ENCODE results near the gene PPIP5K1.
"Not testable (repeated sequence)": the region's sequence is repeated elsewhere in the genome, so short reads cannot be mapped to it uniquely, and the experiment has no call there.

Gene PPIP5K1

DNA sequence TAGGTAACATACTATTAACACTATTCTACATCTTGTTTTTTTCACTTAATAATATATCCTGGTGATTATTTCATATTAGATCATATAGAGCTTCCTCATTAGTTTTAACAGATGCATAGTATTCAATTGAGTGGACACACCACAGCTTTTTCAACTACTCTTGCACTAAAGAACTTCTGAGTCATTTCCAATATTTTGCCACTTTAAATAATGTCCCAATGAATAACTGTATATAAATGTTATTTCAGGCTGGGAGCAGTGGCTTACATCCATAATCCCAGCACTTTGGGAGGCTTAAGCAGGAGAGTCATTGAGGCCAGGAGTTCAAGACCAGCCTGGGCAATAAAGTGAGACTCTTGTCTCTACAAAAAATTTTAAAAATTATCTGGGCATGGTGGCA is 45.7 kb downstream of the PPIP5K1 start:
- no peak for DNase-seq

- no peak for DNase-seq
Observed at GRCh38 chr15:43541785-43542184, 48.2 kb downstream of the PPIP5K1 start.

DNA sequence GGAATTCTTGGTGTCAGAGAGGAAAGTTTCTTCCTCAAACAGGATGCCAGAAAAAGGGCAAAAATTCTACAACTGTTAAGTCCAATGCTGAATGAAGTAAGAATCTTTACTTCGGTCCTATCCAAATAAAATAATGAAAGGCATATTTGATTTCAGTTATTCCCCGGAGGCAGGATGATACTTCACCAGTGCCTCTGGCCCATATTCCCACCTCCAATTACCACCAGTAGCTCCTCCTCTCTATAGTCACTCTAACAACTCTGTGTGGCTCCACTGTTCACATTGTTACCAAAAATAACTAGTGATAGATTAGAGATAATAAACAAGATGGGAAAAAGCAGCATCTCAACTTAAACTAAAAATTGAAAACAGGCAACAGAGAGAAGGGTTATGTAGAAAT is 51.9 kb downstream of the PPIP5K1 start:
- DNase-seq: no peak

GRCh38 chr15:43534897-43535296 is 55.1 kb downstream of the PPIP5K1 start:
- DNase-seq: no peak

- DNase-seq: not testable (repeated sequence)
Observed at GRCh38 chr15:43532826-43533225, 57.2 kb downstream of the PPIP5K1 start.

GRCh38 chr15:43531018-43531670 is 58.9 kb downstream of the PPIP5K1 start:
- no peak for DNase-seq

GRCh38 chr15:43529587-43530345 is 60.2 kb downstream of the PPIP5K1 start:
- no peak for DNase-seq

- no peak for DNase-seq
Observed at GRCh38 chr15:43529141-43529540, 60.9 kb downstream of the PPIP5K1 start.

DNA sequence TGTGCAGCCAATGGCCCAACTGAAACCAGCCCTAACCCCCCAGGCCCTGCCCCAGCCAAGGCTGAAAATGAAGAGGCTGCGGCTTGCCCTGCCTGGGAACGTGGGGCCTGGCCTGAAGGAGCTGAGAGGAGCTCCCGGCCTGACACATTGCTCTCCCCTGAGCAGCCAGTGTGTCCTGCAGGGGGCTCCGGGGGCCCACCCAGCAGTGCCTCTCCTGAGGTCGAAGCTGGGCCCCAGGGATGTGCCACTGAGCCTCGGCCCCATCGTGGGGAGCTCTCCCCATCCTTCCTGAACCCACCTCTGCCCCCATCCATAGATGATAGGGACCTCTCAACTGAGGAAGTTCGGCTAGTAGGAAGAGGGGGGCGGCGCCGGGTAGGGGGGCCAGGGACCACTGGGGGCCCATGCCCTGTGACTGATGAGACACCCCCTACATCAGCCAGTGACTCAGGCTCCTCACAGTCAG is 61.4 kb downstream of the PPIP5K1 start:
- no peak for DNase-seq

DNA sequence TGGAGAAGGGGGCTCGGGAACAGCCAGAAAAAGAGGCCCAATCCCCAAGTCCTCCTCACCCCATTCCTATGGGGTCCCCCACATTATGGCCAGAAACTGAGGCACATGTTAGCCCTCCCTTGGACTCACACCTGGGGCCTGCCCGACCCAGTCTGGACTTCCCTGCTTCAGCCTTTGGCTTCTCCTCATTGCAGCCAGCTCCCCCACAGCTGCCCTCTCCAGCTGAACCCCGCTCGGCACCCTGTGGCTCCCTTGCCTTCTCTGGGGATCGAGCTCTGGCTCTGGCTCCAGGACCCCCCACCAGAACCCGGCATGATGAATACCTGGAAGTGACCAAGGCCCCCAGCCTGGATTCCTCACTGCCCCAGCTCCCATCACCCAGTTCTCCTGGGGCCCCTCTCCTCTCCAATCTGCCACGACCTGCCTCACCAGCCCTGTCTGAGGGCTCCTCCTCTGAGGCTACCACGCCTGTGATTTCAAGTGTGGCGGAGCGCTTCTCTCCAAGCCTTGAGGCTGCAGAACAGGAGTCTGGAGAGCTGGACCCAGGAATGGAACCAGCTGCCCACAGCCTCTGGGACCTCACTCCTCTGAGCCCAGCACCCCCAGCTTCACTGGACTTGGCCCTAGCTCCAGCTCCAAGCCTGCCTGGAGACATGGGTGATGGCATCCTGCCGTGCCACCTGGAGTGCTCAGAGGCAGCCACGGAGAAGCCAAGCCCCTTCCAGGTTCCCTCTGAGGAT is 62.0 kb downstream of the PPIP5K1 start:
- no peak for DNase-seq

GRCh38 chr15:43527016-43527801 is 62.8 kb downstream of the PPIP5K1 start:
- DNase-seq: no peak

DNA sequence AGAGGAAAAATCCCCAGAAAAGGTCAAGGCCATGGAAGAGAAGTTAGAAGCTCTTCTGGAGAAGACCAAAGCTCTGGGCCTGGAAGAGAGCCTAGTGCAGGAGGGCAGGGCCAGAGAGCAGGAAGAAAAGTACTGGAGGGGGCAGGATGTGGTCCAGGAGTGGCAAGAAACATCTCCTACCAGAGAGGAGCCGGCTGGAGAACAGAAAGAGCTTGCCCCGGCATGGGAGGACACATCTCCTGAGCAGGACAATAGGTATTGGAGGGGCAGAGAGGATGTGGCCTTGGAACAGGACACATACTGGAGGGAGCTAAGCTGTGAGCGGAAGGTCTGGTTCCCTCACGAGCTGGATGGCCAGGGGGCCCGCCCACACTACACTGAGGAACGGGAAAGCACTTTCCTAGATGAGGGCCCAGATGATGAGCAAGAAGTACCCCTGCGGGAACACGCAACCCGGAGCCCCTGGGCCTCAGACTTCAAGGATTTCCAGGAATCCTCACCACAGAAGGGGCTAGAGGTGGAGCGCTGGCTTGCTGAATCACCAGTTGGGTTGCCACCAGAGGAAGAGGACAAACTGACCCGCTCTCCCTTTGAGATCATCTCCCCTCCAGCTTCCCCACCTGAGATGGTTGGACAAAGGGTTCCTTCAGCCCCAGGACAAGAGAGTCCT is 63.6 kb downstream of the PPIP5K1 start:
- no peak for DNase-seq

DNA sequence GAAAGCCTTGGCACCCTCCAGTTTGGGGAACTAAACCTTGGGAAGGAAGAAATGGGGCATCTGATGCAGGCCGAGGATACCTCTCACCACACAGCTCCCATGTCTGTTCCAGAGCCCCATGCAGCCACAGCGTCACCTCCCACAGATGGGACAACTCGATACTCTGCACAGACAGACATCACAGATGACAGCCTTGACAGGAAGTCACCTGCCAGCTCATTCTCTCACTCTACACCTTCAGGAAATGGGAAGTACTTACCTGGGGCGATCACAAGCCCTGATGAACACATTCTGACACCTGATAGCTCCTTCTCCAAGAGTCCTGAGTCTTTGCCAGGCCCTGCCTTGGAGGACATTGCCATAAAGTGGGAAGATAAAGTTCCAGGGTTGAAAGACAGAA is 64.9 kb downstream of the PPIP5K1 start:
- no peak for DNase-seq

DNA sequence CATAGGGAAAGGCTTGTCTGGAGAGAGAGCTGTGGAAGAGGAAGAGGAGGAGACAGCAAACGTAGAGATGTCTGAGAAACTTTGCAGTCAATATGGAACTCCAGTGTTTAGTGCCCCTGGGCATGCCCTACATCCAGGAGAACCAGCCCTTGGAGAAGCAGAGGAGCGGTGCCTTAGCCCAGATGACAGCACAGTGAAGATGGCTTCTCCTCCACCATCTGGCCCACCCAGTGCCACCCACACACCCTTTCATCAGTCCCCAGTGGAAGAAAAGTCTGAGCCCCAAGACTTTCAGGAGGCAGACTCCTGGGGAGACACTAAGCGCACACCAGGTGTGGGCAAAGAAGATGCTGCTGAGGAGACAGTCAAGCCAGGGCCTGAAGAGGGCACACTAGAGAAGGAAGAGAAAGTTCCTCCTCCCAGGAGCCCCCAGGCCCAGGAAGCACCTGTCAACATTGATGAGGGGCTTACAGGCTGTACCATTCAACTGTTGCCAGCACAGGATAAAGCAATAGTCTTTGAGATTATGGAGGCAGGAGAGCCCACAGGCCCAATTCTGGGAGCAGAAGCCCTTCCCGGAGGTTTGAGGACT is 65.7 kb downstream of the PPIP5K1 start:
- no peak for DNase-seq

GRCh38 chr15:43523646-43524045 is 66.4 kb downstream of the PPIP5K1 start:
- no peak for DNase-seq

DNA sequence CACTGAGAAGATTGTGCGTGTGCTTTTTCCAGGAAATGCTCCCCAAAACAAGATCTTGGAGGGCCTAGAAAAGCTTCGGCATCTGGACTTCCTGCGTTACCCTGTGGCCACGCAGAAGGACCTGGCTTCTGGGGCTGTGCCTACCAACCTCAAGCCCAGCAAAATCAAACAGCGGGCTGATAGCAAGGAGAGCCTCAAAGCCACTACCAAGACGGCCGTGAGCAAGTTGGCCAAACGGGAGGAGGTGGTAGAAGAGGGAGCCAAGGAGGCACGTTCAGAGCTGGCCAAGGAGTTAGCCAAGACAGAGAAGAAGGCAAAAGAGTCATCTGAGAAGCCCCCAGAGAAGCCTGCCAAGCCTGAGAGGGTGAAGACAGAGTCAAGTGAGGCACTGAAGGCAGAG is 67.8 kb downstream of the PPIP5K1 start:
- DNase-seq: no peak

- DNase-seq: no peak
Observed at GRCh38 chr15:43521419-43521818, 68.6 kb downstream of the PPIP5K1 start.

GRCh38 chr15:43520138-43520537 is 69.9 kb downstream of the PPIP5K1 start:
- DNase-seq: no peak

DNA sequence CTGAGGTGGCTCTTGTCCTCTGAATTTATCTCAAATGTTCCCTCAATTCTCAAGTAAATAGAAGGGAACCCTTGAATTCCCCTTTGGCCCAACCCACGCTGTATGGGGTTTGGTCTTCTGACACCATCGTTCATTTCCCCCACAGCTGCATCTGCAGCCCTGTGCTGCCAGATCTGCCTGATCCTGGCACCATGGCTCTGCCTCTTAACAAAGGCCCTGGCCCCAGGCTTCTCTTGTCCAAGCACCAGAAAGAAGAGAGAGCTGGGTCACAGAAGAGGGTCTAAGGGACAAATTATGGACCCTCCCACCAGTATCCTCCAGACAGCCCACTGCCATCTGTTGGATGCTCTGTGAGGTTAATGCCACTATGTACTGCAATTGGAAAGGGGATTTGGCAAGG is 70.8 kb downstream of the PPIP5K1 start:
- DNase-seq: no peak

GRCh38 chr15:43518197-43518761 is 71.7 kb downstream of the PPIP5K1 start:
- DNase-seq: no peak

DNA sequence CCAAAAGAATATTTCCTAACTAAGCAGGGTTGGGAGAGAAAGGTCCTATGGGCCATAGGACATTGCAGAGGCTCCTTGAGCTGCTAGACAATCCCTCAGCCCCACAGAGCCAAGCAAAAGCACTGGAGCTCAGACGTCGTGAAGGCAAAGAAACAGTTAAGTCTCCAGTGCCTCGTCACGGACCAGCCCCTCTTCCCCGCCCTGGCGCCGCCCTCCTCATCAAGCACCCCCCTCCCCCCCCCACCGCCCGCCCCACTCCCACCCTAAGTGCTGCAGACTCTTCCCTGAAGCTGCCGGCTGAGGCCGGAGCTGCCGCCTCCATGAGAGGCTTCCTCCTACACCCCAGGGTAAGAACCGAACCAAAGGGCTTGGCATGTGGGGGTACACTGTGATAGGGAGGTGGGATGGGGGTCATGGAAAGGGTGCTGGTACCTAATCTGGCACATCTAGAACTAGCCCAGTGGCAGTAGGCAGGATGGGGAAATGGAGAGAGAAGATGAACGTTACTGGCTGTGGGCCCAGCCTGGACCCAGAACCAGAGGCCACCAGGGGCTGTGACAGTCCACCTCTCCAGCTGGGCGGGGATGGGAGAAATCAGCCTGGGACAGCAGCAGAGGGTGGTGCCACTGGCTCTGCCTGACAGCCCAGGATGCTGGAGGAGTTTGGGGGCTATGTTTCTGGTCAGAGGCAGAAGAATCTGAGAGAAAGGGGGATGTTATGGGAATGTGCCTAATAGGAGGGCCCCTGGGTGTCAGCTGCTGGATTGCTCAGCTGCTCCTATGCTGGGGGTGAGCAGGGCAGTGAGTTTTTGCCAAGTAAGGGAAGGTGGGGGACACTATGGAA is 72.4 kb downstream of the PPIP5K1 start, which contains the start of gene MAP1A:
MAP1A (plus strand) TSS at position 255 of the 843 bp plus-strand sequence. CDS start 3,866 bp downstream, outside the sequence.
- no peak for DNase-seq

All from activated CD4-positive, alpha-beta T cell treated with anti-CD3 and anti-CD28 coated beads, Interleukin-2, amount 50 U/mL, for 4 hours (primary cell).